ENCODE measurements around the gene ZNRF1.

The ZNRF1 gene

GRCh38 chr16:75089486-75090202 lies 90.8 kb downstream of the ZNRF1 start:
- TF ChIP-seq REST (IDR thresholded peaks at IDR 0.05; ENCODE audit: low read depth), result no peak
- TF ChIP-seq RAD21 (IDR thresholded peaks at IDR 0.05; ENCODE audit: low read depth), result no peak
- no peak for TF ChIP-seq USF1 (IDR thresholded peaks at IDR 0.05)
- no peak for TF ChIP-seq EP300 (IDR thresholded peaks at IDR 0.05; ENCODE audit: borderline replicate concordance)
- TF ChIP-seq ZBTB7A (IDR thresholded peaks at IDR 0.05; ENCODE audit: low read depth), result no peak

- TF ChIP-seq TEAD4 (IDR thresholded peaks at IDR 0.05), result 0 out of 2 replicates have a peak, but pooled peaks have one; percentile 25
Measured at GRCh38 chr16:75091619-75092018, 92.8 kb downstream of the ZNRF1 start.

- TF ChIP-seq CEBPB (IDR thresholded peaks at IDR 0.05) (no peak), MAX (IDR thresholded peaks at IDR 0.05) (no peak), ZBTB7A (IDR thresholded peaks at IDR 0.05; ENCODE audit: low read depth) (no peak), FOXM1 (IDR thresholded peaks at IDR 0.05; ENCODE audit: borderline replicate concordance, low read depth) (no peak), RAD21 (IDR thresholded peaks at IDR 0.05; ENCODE audit: low read depth) (no peak), EGR1 (IDR thresholded peaks at IDR 0.05) (no peak), TAF1 (IDR thresholded peaks at IDR 0.05; ENCODE audit: low read depth) (no peak), TCF12 (IDR thresholded peaks at IDR 0.05; ENCODE audit: low read depth) (no peak), NFIC (IDR thresholded peaks at IDR 0.05) (no peak), REST (IDR thresholded peaks at IDR 0.05; ENCODE audit: low read depth) (no peak)
Measured at GRCh38 chr16:75092777-75093176, 94.0 kb downstream of the ZNRF1 start.

GRCh38 chr16:75093598-75094540 lies 95.0 kb downstream of the ZNRF1 start:
- TF ChIP-seq MAX (IDR thresholded peaks at IDR 0.05) (no peak), CREB1 (IDR thresholded peaks at IDR 0.05; ENCODE audit: low read depth) (no peak), TEAD4 (IDR thresholded peaks at IDR 0.05) (no peak), FOXM1 (IDR thresholded peaks at IDR 0.05; ENCODE audit: borderline replicate concordance, low read depth) (no peak), EGR1 (IDR thresholded peaks at IDR 0.05) (no peak), REST (IDR thresholded peaks at IDR 0.05; ENCODE audit: low read depth) (no peak), EP300 (IDR thresholded peaks at IDR 0.05; ENCODE audit: borderline replicate concordance) (no peak), ZBTB7A (IDR thresholded peaks at IDR 0.05; ENCODE audit: low read depth) (no peak), YY1 (IDR thresholded peaks at IDR 0.05; ENCODE audit: low read depth) (no peak), TCF12 (IDR thresholded peaks at IDR 0.05; ENCODE audit: low read depth) (no peak), CEBPB (IDR thresholded peaks at IDR 0.05) (no peak), RAD21 (IDR thresholded peaks at IDR 0.05; ENCODE audit: low read depth) (no peak), TAF1 (IDR thresholded peaks at IDR 0.05; ENCODE audit: low read depth) (no peak), USF1 (IDR thresholded peaks at IDR 0.05) (no peak), NFIC (IDR thresholded peaks at IDR 0.05) (no peak)

Data from Ishikawa (cell line).